Naive thymus-derived CD4-positive, alpha-beta T cell (primary cell): ENCODE data around the gene POLR3F. TPM values are rescaled to one million over a fixed set of nuclear protein-coding genes. Genes with fewer than 3 reads are reported as not detected.
A peak's percentile ranks its signal among the peaks of the same experiment; 100 is the strongest.
"Not testable (repeated sequence)": the region's sequence is repeated elsewhere in the genome, so short reads cannot be mapped to it uniquely, and the experiment has no call there.

Experiments
- ATAC-seq: fragments of 150-1000 bp; cut with Tn5 transposase; 2 replicates; pipeline ENCODE4 v1.10.0; 2021; ENCODE audit warnings: mild to moderate bottlenecking, moderate library complexity
- CTCF ChIA-PET: fragments of 350-600 bp; sonication (Branson Sonifier 250); formaldehyde crosslinking; loops from one replicate; lab custom pipeline; 2021; ENCODE audit warnings: antibody characterized with exemption; lab: Charles Lee
- POLR2A ChIA-PET: fragments of 350-600 bp; sonication (Branson Sonifier 250); formaldehyde crosslinking; loops from one replicate; lab custom pipeline; 2021; ENCODE audit warnings: antibody characterized with exemption, inconsistent platforms; lab: Charles Lee
- DNase-seq, 9 donors: peaks; one replicate each; pipeline versions ENCODE4 v3.0.0 to v3.0.0-alpha.2; 2020 to 2022; ENCODE audit warnings: mixed read lengths in 1 of 9
- H3K27ac ChIP-seq: one replicate; pipeline ENCODE4 v1.7.0; 2013; ENCODE audit warnings: mild to moderate bottlenecking, low read depth, low read length, moderate library complexity
- H3K27me3 ChIP-seq, 2 donors: one replicate each; pipeline ENCODE4 v1.7.0; 2013; ENCODE audit warnings: low read length in 2 of 2, mild to moderate bottlenecking in 2 of 2, moderate library complexity in 2 of 2; ENCODE audit not compliant: control insufficient read depth in 2 of 2, insufficient read depth in 2 of 2
- H3K36me3 ChIP-seq, 3 experiments: 1 replicate in 2 of 3; 2 replicates in 1 of 3; pipeline ENCODE4 v1.7.0; 2013; ENCODE audit warnings: low read length in 3 of 3, mild to moderate bottlenecking in 3 of 3, moderate library complexity in 1 of 3; ENCODE audit not compliant: insufficient read depth in 3 of 3, control insufficient read depth in 2 of 3
- H3K4me1 ChIP-seq, 2 donors: one replicate each; pipeline ENCODE4 v1.7.0; 2013; ENCODE audit warnings: low read length in 2 of 2, mild to moderate bottlenecking in 2 of 2, moderate library complexity in 1 of 2; ENCODE audit not compliant: control insufficient read depth in 2 of 2, insufficient read depth in 2 of 2
- H3K4me3 ChIP-seq: 2 replicates; pipeline ENCODE4 v1.7.0; 2013; ENCODE audit warnings: mild to moderate bottlenecking, low read length
- H3K9me3 ChIP-seq, 3 experiments: 1 replicate in 2 of 3; 2 replicates in 1 of 3; pipeline ENCODE4 v1.7.0; 2013; ENCODE audit warnings: low read length in 3 of 3; ENCODE audit not compliant: control insufficient read depth in 2 of 3
- H3K27ac Mint-ChIP-seq, 9 donors: one replicate each; pipeline ENCODE4 v1.8.0; 2020 to 2022; ENCODE audit warnings: mixed read lengths in 9 of 9, mild to moderate bottlenecking in 8 of 9, moderate library complexity in 5 of 9, inconsistent platforms in 2 of 9
- H3K27me3 Mint-ChIP-seq, 5 donors: one replicate each; pipeline ENCODE4 v1.8.0; 2021 to 2022; ENCODE audit warnings: mixed read lengths in 5 of 5, mild to moderate bottlenecking in 1 of 5
- H3K36me3 Mint-ChIP-seq, 5 donors: one replicate each; pipeline ENCODE4 v1.8.0; 2020 to 2022; ENCODE audit warnings: mixed read lengths in 5 of 5, mild to moderate bottlenecking in 3 of 5, inconsistent platforms in 1 of 5
- H3K4me1 Mint-ChIP-seq, 7 donors: one replicate each; pipeline ENCODE4 v1.8.0; 2020 to 2022; ENCODE audit warnings: mixed read lengths in 7 of 7, mild to moderate bottlenecking in 3 of 7, inconsistent platforms in 1 of 7
- H3K4me3 Mint-ChIP-seq, 10 donors: one replicate each; pipeline ENCODE4 v1.8.0; 2020 to 2022; ENCODE audit warnings: mild to moderate bottlenecking in 10 of 10, mixed read lengths in 10 of 10, moderate library complexity in 6 of 10, inconsistent platforms in 2 of 10
- H3K9me3 Mint-ChIP-seq, 11 donors: one replicate each; pipeline ENCODE4 v1.8.0; 2020 to 2022; ENCODE audit warnings: mixed read lengths in 11 of 11, mild to moderate bottlenecking in 4 of 11, inconsistent platforms in 1 of 11, moderate library complexity in 1 of 11
- intact Hi-C, 2 donors: fragments of 100-400 bp; cut with micrococcal nuclease; formaldehyde crosslinking; loops; one replicate each; pipeline ENCODE4 v1.15.1; 2023
- polyA plus RNA-seq, 2 donors: library from polyadenylated mRNA; unstranded; fragments of 300-500 nt; fragmentation: Illumina TruSeq; gene quantifications; one replicate each; pipeline ENCODE4 v1.2.3, GENCODE V29; 2021
- total RNA-seq, 6 experiments: library from RNA in 5 of 6; stranded (reverse) in 5 of 6; gene quantifications; 1 replicate in 5 of 6; 2 replicates in 1 of 6; pipeline ENCODE4 v1.2.3 and lab custom pipeline; 2021 to 2026

Gene POLR3F
- total and polyA plus RNA-seq, 7 experiments from 2014 or later, result 5.0 to 13.5 (median 9.3) TPM

DNA sequence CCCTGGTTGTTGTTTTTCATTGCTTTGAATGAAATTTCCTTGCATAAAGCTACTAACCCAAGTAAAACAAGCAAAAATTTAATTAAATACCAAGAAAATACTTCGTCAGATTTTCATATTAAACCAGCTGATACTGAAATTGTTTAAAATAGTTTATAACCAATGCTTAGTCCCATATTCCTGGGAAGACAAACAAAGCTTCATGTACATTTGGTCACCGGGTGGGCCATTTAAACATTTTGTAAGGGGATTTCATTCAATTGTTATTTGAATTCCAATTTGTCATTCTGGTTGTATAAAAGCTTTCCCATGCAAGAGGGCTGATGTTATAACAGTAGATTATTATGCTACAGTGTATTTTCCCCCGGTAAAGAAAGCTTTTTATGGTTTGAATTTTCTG is 30.4 kb downstream of the POLR3F start:
- Histone ChIP-seq H3K27ac (peak overlapping the region; percentile 91), H3K4me3 (peak overlapping the region; percentile 98), H3K36me3 (no peaks in the 10 kb centered on the region), H3K4me1 (peaks cover 5 to 7% of the 10 kb centered on the region in 2 donors), H3K27me3 (no peaks in the 10 kb centered on the region), H3K9me3 (no peaks in the 10 kb centered on the region)
- CTCF ChIA-PET, result interaction anchor here (0.6 to 3.4 kb wide), 3 partner anchors 9 to 31 kb away, joined by 3 to 22 read pairs (median 9); partner anchors contain the start of genes DZANK1, POLR3F and SEC23B
- POLR2A ChIA-PET, result interaction anchor here (1.0 to 4.3 kb wide), 6 partner anchors 10 to 296 kb away, joined by 3 to 110 read pairs (median 7); partner anchors contain the start of genes DZANK1, POLR3F, SEC23B and SMIM26
- peaks cover 10 to 25% (median 23%) of the 10 kb centered on the region in 7 donors for H3K4me1 Mint-ChIP-seq
- peak overlapping the region in 8 of 9 donors; percentile 82 to 96 (median 94) for H3K27ac Mint-ChIP-seq
- DNase-seq (no peak), ATAC-seq (no peak)
- peak overlapping the region; percentile 92 to 99 (median 96) for H3K4me3 Mint-ChIP-seq
- H3K36me3 Mint-ChIP-seq, result peaks cover 6 to 11% (median 7%) of the 10 kb centered on the region in 5 donors
- peaks cover 0 to 6% (median 4%) of the 10 kb centered on the region in 5 donors for H3K27me3 Mint-ChIP-seq
- no peaks in the 10 kb centered on the region for H3K9me3 Mint-ChIP-seq
- intact Hi-C loops, result loop anchor here (1.0 to 2.0 kb wide), 4 partner anchors 10 to 209 kb away; partner anchors contain the start of genes DZANK1 (in 2 of the 2), POLR3F (in 2 of the 2), SEC23B (in 2 of the 2) and ZNF133 (in 2 of the 2)

DNA sequence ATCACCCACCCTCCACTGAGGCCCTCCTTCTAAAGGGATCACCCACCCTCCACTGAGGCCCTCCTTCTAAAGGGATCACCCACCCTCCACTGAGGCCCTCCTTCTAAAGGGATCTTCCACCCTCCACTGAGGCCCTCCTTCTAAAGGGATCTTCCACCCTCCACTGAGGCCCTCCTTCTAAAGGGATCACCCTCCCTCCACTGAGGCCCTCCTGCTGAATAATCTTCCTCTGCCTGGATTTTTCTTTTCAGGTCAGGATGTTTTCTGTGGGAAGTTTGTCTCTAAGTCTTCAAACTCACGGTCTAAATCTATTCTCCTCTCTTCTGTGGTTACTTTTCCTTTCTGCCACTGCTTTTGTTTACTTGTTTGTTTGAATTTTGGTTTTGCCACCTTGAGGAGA is 34.5 kb downstream of the POLR3F start:
- H3K4me3 Mint-ChIP-seq, H3K9me3 Mint-ChIP-seq, H3K36me3 ChIP-seq, H3K27ac Mint-ChIP-seq, CTCF ChIA-PET, H3K27ac ChIP-seq, intact Hi-C loops, H3K27me3 ChIP-seq, H3K36me3 Mint-ChIP-seq, POLR2A ChIA-PET, H3K4me3 ChIP-seq, DNase-seq, H3K9me3 ChIP-seq, ATAC-seq, H3K27me3 Mint-ChIP-seq: not testable (repeated sequence)
- peaks cover 9 to 12% of the 10 kb centered on the region in 2 donors for H3K4me1 ChIP-seq
- H3K4me1 Mint-ChIP-seq, result peaks cover 5 to 21% (median 9%) of the 10 kb centered on the region in 7 donors

DNA sequence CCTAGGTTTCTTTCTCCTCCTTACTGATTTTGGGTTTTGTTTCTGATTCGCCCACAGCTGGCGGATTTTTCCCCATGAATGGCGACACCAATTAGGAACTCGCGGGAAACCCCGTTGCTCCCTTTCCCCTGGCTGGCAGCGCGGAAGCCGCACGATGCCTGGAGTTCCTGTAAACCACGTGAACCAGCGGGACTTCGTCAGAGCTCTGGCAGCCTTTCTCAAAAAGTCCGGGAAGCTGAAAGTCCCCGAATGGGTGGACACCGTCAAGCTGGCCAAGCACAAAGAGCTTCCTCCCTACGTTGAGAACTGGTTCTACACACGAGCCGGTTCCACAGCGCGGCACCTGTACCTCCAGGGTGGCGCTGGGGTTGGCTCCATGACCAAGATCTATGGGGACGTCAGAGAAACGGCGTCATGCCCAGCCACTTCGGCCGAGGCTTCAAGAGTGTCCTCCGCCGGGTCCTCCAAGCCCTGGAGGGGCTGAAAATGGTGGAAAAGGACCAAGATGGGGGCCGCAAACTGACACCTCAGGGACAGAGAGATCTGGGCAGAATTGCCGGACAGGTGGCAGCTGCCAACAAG is 37.4 kb downstream of the POLR3F start:
- peak overlapping the region in 1 of 10 donors; percentile 39 for H3K4me3 Mint-ChIP-seq
- peaks cover 0 to 5% (median 0%) of the 10 kb centered on the region in 11 donors for H3K9me3 Mint-ChIP-seq
- H3K27me3 Mint-ChIP-seq, result peaks cover 0 to 6% (median 4%) of the 10 kb centered on the region in 5 donors
- Histone ChIP-seq H3K4me3 (no peak overlapping the region), H3K27me3 (no peaks in the 10 kb centered on the region), H3K27ac (no peak overlapping the region), H3K9me3 (no peaks in the 10 kb centered on the region), H3K4me1 (peaks cover 17 to 22% of the 10 kb centered on the region in 2 donors), H3K36me3 (peaks cover 0 to 6% (median 0%) of the 10 kb centered on the region in 3 experiments)
- H3K27ac Mint-ChIP-seq, result peak overlapping the region in 4 of 9 donors; percentile 9 to 28 (median 20)
- ChIA-PET CTCF (interaction anchor here (0.8 kb wide), 1 partner anchor 595 kb away, joined by 3 read pairs; no protein-coding TSS in a partner anchor), POLR2A (interaction anchor here (1.4 to 5.9 kb wide), 3 partner anchors 7 to 38 kb away, joined by 3 to 110 read pairs (median 79); partner anchors contain the start of genes DZANK1, POLR3F and RBBP9)
- peaks cover 10 to 42% (median 28%) of the 10 kb centered on the region in 7 donors for H3K4me1 Mint-ChIP-seq
- peaks cover 0 to 11% (median 0%) of the 10 kb centered on the region in 5 donors for H3K36me3 Mint-ChIP-seq
- DNase-seq, result no peak
- intact Hi-C loops, result no loop called here
- ATAC-seq, result no peak

DNA sequence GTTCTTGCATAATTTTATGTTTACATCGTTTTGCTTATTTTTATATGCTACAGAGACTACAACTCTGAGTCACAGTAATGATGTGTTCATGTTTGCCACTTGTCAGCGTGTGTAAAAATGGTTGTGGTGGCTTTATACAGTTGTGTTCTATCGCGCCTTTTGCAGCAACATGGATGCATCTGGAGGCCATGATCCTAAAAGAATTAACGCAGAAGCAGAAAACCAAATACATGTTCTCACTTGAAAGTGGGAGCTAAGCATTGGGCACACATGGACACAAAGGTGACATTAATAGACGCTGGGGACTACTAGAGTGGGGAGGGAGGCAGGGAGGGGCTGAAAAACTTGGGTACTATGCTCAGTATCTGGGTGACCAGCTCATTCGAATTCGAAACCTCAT is 39.6 kb downstream of the POLR3F start:
- Histone ChIP-seq H3K27me3 (no peaks in the 10 kb centered on the region), H3K4me3 (peak overlapping the region; percentile 74), H3K9me3 (no peaks in the 10 kb centered on the region), H3K4me1 (peaks cover 17 to 28% of the 10 kb centered on the region in 2 donors), H3K36me3 (peaks cover 6 to 22% (median 9%) of the 10 kb centered on the region in 3 experiments), H3K27ac (peak overlapping the region; percentile 90)
- ATAC-seq (no peak), DNase-seq (peak in 1 of 9 donors; percentile 38)
- H3K27me3 Mint-ChIP-seq, result peaks cover 0 to 5% (median 3%) of the 10 kb centered on the region in 5 donors
- peaks cover 0 to 5% (median 0%) of the 10 kb centered on the region in 11 donors for H3K9me3 Mint-ChIP-seq
- intact Hi-C loops, result loop anchor here (1.0 to 2.0 kb wide), 16 partner anchors 9 to 1546 kb away; partner anchors contain the start of genes DZANK1 (in 2 of the 2), KAT14 (in 2 of the 2), PET117 (in 2 of the 2) and POLR3F (in 2 of the 2)
- peak overlapping the region; percentile 99 to 100 (median 100) for H3K27ac Mint-ChIP-seq
- POLR2A ChIA-PET, result interaction anchor here (0.7 to 5.9 kb wide), 20 partner anchors 9 to 1546 kb away, joined by 3 to 110 read pairs (median 6); partner anchors contain the start of genes CFAP61, CRNKL1, DTD1 and DZANK1
- CTCF ChIA-PET, result interaction anchor here (0.6 to 3.1 kb wide), 5 partner anchors 9 to 936 kb away, joined by 3 to 22 read pairs (median 5); partner anchors contain the start of genes DZANK1 and RBBP9
- H3K4me3 Mint-ChIP-seq, result peak overlapping the region; percentile 91 to 100 (median 100)
- peaks cover 25 to 57% (median 48%) of the 10 kb centered on the region in 7 donors for H3K4me1 Mint-ChIP-seq
- H3K36me3 Mint-ChIP-seq, result peaks cover 4 to 24% (median 17%) of the 10 kb centered on the region in 5 donors

DNA sequence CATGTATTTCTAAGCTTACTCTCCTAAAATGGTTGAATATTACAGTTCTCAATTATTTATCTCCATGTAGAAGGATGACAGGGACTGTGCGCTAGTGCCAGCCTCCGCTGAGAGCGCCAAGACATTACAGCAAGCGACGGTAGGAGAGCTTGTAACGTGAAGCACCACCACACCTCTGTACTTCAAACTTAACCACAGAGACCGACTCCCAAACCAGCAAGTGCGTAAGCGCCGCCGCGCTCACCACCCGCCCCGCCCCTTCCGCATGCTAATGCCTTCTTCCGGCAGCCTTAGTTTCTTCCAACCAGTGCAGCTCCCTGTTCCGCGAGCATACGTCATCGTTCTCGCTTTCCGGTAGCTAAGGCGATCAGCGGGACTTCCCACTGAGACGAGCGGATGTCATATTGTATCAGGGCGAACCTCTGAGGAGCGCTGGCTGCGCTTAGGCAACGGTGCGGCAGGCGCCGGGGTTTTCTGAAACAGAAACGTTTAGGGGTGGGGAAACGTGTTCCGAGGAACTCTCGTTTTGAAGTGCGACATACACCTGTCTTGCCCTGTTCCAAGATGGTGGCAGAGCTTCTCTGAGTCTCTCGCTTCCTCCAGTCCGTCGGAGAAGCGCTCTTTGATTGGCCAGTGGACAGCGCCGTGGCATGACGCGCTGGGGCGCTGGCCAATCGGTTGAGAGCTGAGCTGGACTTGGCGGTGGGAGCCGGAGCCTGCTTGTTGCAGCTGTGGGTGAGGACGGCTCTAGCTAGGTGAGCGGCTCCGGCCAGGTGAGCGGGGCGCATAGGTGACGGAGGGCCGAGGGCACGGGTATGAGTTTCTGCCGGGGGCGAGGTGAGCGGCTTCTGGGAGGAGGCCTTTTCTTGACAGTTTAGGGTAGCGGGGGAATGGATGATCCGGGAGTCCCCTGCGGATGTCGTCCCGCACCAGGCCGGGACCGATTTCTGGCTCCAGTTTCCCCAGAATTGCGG is 40.3 kb downstream of the POLR3F start, which contains the start of gene SEC23B:
Gene SEC23B (plus strand): TSS at position 723 of the 974 bp plus-strand sequence. CDS start 2,896 bp downstream, outside the sequence.
- Histone ChIP-seq H3K27me3 (no peaks in the 10 kb centered on the region), H3K4me1 (peaks cover 17 to 28% of the 10 kb centered on the region in 2 donors), H3K4me3 (peak within 1 kb of the TSS; percentile 74), H3K9me3 (no peaks in the 10 kb centered on the region), H3K27ac (peak within 1 kb of the TSS; percentile 90), H3K36me3 (peaks cover 6 to 22% (median 12%) of the 10 kb centered on the region in 3 experiments)
- CTCF ChIA-PET, result interaction anchor here (0.6 to 3.1 kb wide), 5 partner anchors 10 to 937 kb away, joined by 3 to 22 read pairs (median 5); partner anchors contain the start of genes DZANK1 and RBBP9
- Mint-ChIP-seq H3K27me3 (peaks cover 0 to 2% (median 0%) of the 10 kb centered on the region in 5 donors), H3K4me1 (peaks cover 25 to 60% (median 50%) of the 10 kb centered on the region in 7 donors), H3K9me3 (peaks cover 0 to 5% (median 0%) of the 10 kb centered on the region in 11 donors), H3K27ac (peak within 1 kb of the TSS; percentile 99 to 100 (median 100)), H3K36me3 (peaks cover 4 to 26% (median 18%) of the 10 kb centered on the region in 5 donors), H3K4me3 (peak within 1 kb of the TSS; percentile 91 to 100 (median 100))
- peak; percentile 88 to 100 (median 99) for DNase-seq
- ATAC-seq, result peak; percentile 91
- intact Hi-C loops, result loop anchor here (1.0 to 2.0 kb wide), 16 partner anchors 10 to 1545 kb away; partner anchors contain the start of genes DZANK1 (in 2 of the 2), KAT14 (in 2 of the 2), PET117 (in 2 of the 2) and POLR3F (in 2 of the 2)
- POLR2A ChIA-PET, result interaction anchor here (0.7 to 5.9 kb wide), 24 partner anchors 8 to 1778 kb away, joined by 3 to 110 read pairs (median 6); partner anchors contain the start of genes CFAP61, CRNKL1, DTD1 and DZANK1
